PC-3 (cell line): Measurements from ENCODE around the gene ROCK2.

Source experiments
- EZH2 ChIP-seq: fragments of 300-600 bp; sonication (generic); IDR thresholded peaks from one replicate; pipeline ENCODE4 v1.6.1; 2017; ENCODE audit warnings: antibody characterized with exemption, mild to moderate bottlenecking, low read length; ENCODE audit not compliant: unreplicated experiment
- TF ChIP-seq, protein P1 (sequence below): fragments of 300-600 bp; sonication (generic); conservative IDR thresholded peaks from 2 replicates; pipeline ENCODE4 v1.5.1; 2017; ENCODE audit warnings: antibody characterized with exemption, low read depth, mild to moderate bottlenecking, low read length

DNA sequence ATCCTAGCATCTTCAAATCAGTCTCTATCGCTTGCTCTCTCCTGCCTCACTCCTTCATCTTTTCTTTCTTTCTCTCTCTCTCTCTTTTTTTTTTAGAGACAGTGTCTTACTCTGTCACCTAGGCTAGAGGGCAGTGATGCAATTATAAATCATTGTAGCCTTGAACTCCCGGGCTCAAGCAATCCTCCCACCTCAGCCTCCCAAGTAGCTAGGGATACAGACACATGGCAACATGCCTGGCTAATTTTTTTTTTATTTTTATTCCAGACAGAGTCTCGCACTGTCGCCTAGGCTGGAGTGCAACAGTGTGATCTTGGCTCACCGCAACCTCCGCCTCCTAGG lies 199.7 kb downstream of the ROCK2 start:
- no peak for TF ChIP-seq EZH2
- TF ChIP-seq, protein P1, sequence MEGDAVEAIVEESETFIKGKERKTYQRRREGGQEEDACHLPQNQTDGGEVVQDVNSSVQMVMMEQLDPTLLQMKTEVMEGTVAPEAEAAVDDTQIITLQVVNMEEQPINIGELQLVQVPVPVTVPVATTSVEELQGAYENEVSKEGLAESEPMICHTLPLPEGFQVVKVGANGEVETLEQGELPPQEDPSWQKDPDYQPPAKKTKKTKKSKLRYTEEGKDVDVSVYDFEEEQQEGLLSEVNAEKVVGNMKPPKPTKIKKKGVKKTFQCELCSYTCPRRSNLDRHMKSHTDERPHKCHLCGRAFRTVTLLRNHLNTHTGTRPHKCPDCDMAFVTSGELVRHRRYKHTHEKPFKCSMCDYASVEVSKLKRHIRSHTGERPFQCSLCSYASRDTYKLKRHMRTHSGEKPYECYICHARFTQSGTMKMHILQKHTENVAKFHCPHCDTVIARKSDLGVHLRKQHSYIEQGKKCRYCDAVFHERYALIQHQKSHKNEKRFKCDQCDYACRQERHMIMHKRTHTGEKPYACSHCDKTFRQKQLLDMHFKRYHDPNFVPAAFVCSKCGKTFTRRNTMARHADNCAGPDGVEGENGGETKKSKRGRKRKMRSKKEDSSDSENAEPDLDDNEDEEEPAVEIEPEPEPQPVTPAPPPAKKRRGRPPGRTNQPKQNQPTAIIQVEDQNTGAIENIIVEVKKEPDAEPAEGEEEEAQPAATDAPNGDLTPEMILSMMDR: no peak
